DMS53 treated with DMSO at 0.1 percent for 48 hours (cell line): Measurements from ENCODE around the gene NAPSA.
"Not testable (repeated sequence)": the region's sequence is repeated elsewhere in the genome, so short reads cannot be mapped to it uniquely, and the experiment has no call there.

Experiments used
- DNase-seq: peaks from one replicate; lab custom pipeline; 2025; ENCODE audit not compliant: unreplicated experiment; lab: John Stamatoyannopoulos, UW

Gene NAPSA

GRCh38 chr19:50365434-50366306 lies at the start of gene NAPSA:
Gene NAPSA (minus strand): TSS chr19:50365639. CDS start chr19:50365621, 18 bp downstream.
- no peak for DNase-seq

- DNase-seq = no peak
These were observed 48.1 kb upstream of the NAPSA start for GRCh38 chr19:50413531-50413930.

- DNase-seq = no peak
These were observed 47.7 kb upstream of the NAPSA start for GRCh38 chr19:50413096-50413495.

- DNase-seq = no peak
These were observed 47.0 kb upstream of the NAPSA start for GRCh38 chr19:50412419-50412818.

- no peak for DNase-seq
These were observed 44.7 kb upstream of the NAPSA start for GRCh38 chr19:50410109-50410508.

- no peak for DNase-seq
These were observed 43.9 kb upstream of the NAPSA start for GRCh38 chr19:50409347-50409746.

GRCh38 chr19:50406829-50407228 lies 41.4 kb upstream of the NAPSA start:
- DNase-seq = no peak

GRCh38 chr19:50406156-50406820 lies 40.8 kb upstream of the NAPSA start:
- DNase-seq = no peak

- DNase-seq = no peak
These were observed 37.3 kb upstream of the NAPSA start for GRCh38 chr19:50402544-50403301.

- no peak for DNase-seq
These were observed 36.4 kb upstream of the NAPSA start for GRCh38 chr19:50401605-50402450.

GRCh38 chr19:50399368-50399745 lies 33.9 kb upstream of the NAPSA start:
- no peak for DNase-seq

GRCh38 chr19:50398675-50399367 lies 33.4 kb upstream of the NAPSA start:
- DNase-seq = no peak

- DNase-seq = no peak
These were observed 28.6 kb upstream of the NAPSA start for GRCh38 chr19:50394017-50394416.

GRCh38 chr19:50393589-50393988 lies 28.1 kb upstream of the NAPSA start:
- DNase-seq = no peak

GRCh38 chr19:50392759-50393158 lies 27.3 kb upstream of the NAPSA start:
- no peak for DNase-seq

GRCh38 chr19:50390952-50391351 lies 25.5 kb upstream of the NAPSA start:
- not testable (repeated sequence) for DNase-seq

- not testable (repeated sequence) for DNase-seq
These were observed 24.9 kb upstream of the NAPSA start for GRCh38 chr19:50390295-50390694.

GRCh38 chr19:50387868-50388245 lies 22.4 kb upstream of the NAPSA start:
- no peak for DNase-seq

- DNase-seq = no peak
These were observed 21.9 kb upstream of the NAPSA start for GRCh38 chr19:50387176-50387867.
